IPS-NIHi7 (cell line): ENCODE results near the gene CUEDC1.
A peak's percentile ranks its signal among the peaks of the same experiment; 100 is the strongest.

Source experiments
- DNase-seq: peaks from one replicate; pipeline ENCODE4 v3.0.0; 2012; ENCODE audit warnings: mixed read lengths; ENCODE audit errors: extremely low spot score

Gene CUEDC1

GRCh38 chr17:57915985-57916757, 39.0 kb downstream of the CUEDC1 start:
- peak; percentile 59 for DNase-seq

- DNase-seq = no peak
Observed at GRCh38 chr17:57915544-57915943, 39.7 kb downstream of the CUEDC1 start.

GRCh38 chr17:57914273-57915142, 40.7 kb downstream of the CUEDC1 start:
- no peak for DNase-seq

GRCh38 chr17:57913575-57914272, 41.5 kb downstream of the CUEDC1 start:
- no peak for DNase-seq

- DNase-seq = no peak
Observed at GRCh38 chr17:57911834-57912673, 43.2 kb downstream of the CUEDC1 start.

- DNase-seq = no peak
Observed at GRCh38 chr17:57910462-57911420, 44.5 kb downstream of the CUEDC1 start.

GRCh38 chr17:57909551-57909950, 45.7 kb downstream of the CUEDC1 start:
- DNase-seq = no peak

- no peak for DNase-seq
Observed at GRCh38 chr17:57908278-57908677, 46.9 kb downstream of the CUEDC1 start.

- DNase-seq = peak; percentile 63
Observed at GRCh38 chr17:57906910-57907309, 48.3 kb downstream of the CUEDC1 start.

GRCh38 chr17:57905875-57906455, 49.2 kb downstream of the CUEDC1 start:
- no peak for DNase-seq

GRCh38 chr17:57903961-57904360, 51.3 kb downstream of the CUEDC1 start:
- DNase-seq = no peak

GRCh38 chr17:57902800-57903759, 52.1 kb downstream of the CUEDC1 start:
- DNase-seq = no peak

- DNase-seq = no peak
Observed at GRCh38 chr17:57902117-57902799, 53.0 kb downstream of the CUEDC1 start.

- DNase-seq = no peak
Observed at GRCh38 chr17:57900991-57901743, 54.0 kb downstream of the CUEDC1 start.

- DNase-seq = no peak
Observed at GRCh38 chr17:57899822-57900221, 55.4 kb downstream of the CUEDC1 start.

GRCh38 chr17:57899391-57899790, 55.8 kb downstream of the CUEDC1 start:
- DNase-seq = no peak
